HG03039 (cell line): ENCODE results near the gene CDK5R1.

Experiments used
- ATAC-seq: cut with Tn5 transposase; IDR thresholded peaks from one replicate; pipeline ENCODE4 v1.9.1; 2021; ENCODE audit warnings: mild to moderate bottlenecking, moderate library complexity; ENCODE audit not compliant: unreplicated experiment

The CDK5R1 gene

GRCh38 chr17:32470405-32471167, 16.2 kb upstream of the CDK5R1 start:
- ATAC-seq, result no peak

GRCh38 chr17:32471652-32472051, 15.1 kb upstream of the CDK5R1 start:
- ATAC-seq, result no peak

- ATAC-seq, result no peak
These were observed 11.5 kb upstream of the CDK5R1 start for GRCh38 chr17:32475258-32475657.

- ATAC-seq, result no peak
These were observed 9.6 kb upstream of the CDK5R1 start for GRCh38 chr17:32477220-32477619.

- no peak for ATAC-seq
These were observed 7.6 kb upstream of the CDK5R1 start for GRCh38 chr17:32479074-32479617.

GRCh38 chr17:32481193-32481592, 5.6 kb upstream of the CDK5R1 start:
- ATAC-seq, result no peak

- no peak for ATAC-seq
These were observed 4.0 kb upstream of the CDK5R1 start for GRCh38 chr17:32482568-32483320.

GRCh38 chr17:32483451-32484019, 3.3 kb upstream of the CDK5R1 start:
- no peak for ATAC-seq

GRCh38 chr17:32484041-32484461, 2.7 kb upstream of the CDK5R1 start:
- no peak for ATAC-seq

- ATAC-seq, result no peak
These were observed 2.2 kb upstream of the CDK5R1 start for GRCh38 chr17:32484628-32485027.

GRCh38 chr17:32485261-32486110, 1.3 kb upstream of the CDK5R1 start:
- ATAC-seq, result no peak

GRCh38 chr17:32486111-32486700, 587 bp upstream of the CDK5R1 start:
- ATAC-seq, result peak; percentile 35

GRCh38 chr17:32487473-32488176, 832 bp downstream of the CDK5R1 start:
- ATAC-seq, result peak; percentile 12

GRCh38 chr17:32488177-32488542, 1.4 kb downstream of the CDK5R1 start:
- ATAC-seq, result no peak

GRCh38 chr17:32488604-32489180, 1.9 kb downstream of the CDK5R1 start:
- ATAC-seq, result no peak

GRCh38 chr17:32489320-32490100, 2.7 kb downstream of the CDK5R1 start:
- no peak for ATAC-seq

GRCh38 chr17:32490101-32490482, 3.3 kb downstream of the CDK5R1 start:
- ATAC-seq, result no peak

GRCh38 chr17:32491371-32492263, 4.8 kb downstream of the CDK5R1 start:
- ATAC-seq, result no peak
